ENCODE measurements around the gene KLHL35. TPM values are rescaled to one million over a fixed set of nuclear protein-coding genes. Genes with fewer than 3 reads are reported as not detected.

KLHL35 gene
- total RNA-seq, 4 donors from 2014 or later: 0.97 to 5.1 (median 2.1) TPM

DNA sequence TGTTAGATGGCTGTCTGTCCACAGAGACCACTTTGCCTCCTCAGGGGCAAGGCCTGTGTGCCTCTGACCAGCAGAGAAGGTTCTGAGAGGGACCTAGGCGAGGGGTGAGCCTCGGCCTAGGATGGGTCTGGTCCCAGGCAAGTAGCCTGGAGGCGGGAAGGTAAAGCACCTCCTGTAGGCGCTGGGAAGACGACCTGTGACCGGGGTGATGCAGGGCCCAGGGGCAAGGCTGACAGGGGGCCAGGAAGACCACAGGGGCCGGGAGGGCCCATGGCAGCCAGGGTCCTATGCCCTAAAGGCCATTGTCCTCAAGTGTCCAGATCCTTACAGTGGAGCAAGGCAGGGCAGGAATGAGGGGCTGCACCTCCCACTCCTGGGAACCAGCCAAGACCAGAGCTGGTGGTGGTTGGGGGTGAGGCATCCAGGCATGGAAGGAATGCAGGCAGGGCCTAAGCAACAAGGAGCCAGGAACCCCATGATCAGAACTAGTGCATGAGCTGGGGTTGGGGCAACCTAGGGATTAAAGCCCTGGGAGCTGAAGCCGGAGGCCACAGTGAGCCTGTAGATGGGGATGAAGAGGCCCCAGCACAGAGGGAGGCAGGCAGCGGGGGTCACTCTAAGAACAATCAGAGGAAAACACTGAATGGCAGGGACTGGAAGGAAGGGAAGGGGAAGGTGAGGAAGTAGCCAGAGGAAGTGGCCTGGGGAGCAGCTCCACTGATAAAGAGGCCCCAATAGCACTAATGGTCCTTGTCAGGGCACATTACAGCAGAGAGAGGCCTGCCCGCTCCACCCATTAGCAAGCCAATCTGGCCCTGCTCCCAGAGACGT lies 32.9 kb upstream of the KLHL35 start:
- TF ChIP-seq, protein P1, sequence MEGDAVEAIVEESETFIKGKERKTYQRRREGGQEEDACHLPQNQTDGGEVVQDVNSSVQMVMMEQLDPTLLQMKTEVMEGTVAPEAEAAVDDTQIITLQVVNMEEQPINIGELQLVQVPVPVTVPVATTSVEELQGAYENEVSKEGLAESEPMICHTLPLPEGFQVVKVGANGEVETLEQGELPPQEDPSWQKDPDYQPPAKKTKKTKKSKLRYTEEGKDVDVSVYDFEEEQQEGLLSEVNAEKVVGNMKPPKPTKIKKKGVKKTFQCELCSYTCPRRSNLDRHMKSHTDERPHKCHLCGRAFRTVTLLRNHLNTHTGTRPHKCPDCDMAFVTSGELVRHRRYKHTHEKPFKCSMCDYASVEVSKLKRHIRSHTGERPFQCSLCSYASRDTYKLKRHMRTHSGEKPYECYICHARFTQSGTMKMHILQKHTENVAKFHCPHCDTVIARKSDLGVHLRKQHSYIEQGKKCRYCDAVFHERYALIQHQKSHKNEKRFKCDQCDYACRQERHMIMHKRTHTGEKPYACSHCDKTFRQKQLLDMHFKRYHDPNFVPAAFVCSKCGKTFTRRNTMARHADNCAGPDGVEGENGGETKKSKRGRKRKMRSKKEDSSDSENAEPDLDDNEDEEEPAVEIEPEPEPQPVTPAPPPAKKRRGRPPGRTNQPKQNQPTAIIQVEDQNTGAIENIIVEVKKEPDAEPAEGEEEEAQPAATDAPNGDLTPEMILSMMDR (IDR thresholded peaks at IDR 0.05): no peak
- TF ChIP-seq EP300 (IDR thresholded peaks at IDR 0.05) (no peak), POLR2AphosphoS5 (IDR thresholded peaks at IDR 0.05) (no peak), POLR2A (IDR thresholded peaks at IDR 0.05) (no peak)
- no peak for DNase-seq (ENCODE audit: low spot score in 2 of 2)
- Histone ChIP-seq H3K36me3 (no peaks in the 10 kb centered on the region), H3K9me3 (no peaks in the 10 kb centered on the region), H3K27me3 (no peaks in the 10 kb centered on the region), H3K4me3 (no peak overlapping the region), H3K27ac (no peak overlapping the region), H3K4me1 (peaks cover 24% of the 10 kb centered on the region)
- 85% methylated on average over 8 of the region's 11 CpGs for WGBS

DNA sequence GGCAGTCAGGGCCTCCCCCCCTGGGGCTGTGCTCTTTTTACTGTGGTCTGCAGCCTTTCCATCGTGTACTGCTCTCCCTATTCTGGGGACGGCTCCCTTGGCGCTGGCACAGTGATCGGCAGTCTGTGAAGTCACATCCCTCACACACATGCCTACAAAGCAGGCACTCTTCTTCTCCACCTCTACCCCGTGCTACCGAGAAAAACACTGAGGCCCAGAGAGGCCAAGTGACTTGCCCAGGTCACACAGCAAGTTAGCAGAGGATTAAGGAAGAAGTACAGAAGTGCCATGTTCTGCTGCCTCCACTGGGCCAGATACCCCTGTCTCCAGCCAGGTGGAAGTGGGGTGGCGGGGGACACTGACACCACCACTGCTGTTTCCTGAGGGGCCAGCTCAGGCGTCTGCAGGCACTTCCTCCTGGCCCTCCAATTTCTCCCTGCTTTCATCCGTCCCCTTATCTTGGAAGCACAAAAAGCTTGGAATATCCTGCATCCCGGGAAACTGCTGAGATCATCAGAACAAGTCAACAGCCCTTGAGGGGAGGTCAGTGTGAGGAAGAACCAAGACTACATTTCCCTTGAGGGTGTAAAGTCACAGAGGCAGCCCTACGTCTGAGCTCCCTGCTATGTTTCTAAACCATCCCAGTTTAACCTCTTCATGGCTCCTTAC lies 30.2 kb upstream of the KLHL35 start:
- TF ChIP-seq POLR2AphosphoS5 (IDR thresholded peaks at IDR 0.05) (no peak), EP300 (IDR thresholded peaks at IDR 0.05) (no peak), POLR2A (IDR thresholded peaks at IDR 0.05) (no peak)
- TF ChIP-seq, protein P1 (IDR thresholded peaks at IDR 0.05): no peak
- Histone ChIP-seq H3K4me1 (peaks cover 14% of the 10 kb centered on the region), H3K27me3 (no peaks in the 10 kb centered on the region), H3K4me3 (no peak overlapping the region), H3K36me3 (no peaks in the 10 kb centered on the region), H3K27ac (no peak overlapping the region), H3K9me3 (no peaks in the 10 kb centered on the region)
- DNase-seq (ENCODE audit: low spot score in 2 of 2): no peak
- 66% methylated on average over 9 of the region's 11 CpGs for WGBS

DNA sequence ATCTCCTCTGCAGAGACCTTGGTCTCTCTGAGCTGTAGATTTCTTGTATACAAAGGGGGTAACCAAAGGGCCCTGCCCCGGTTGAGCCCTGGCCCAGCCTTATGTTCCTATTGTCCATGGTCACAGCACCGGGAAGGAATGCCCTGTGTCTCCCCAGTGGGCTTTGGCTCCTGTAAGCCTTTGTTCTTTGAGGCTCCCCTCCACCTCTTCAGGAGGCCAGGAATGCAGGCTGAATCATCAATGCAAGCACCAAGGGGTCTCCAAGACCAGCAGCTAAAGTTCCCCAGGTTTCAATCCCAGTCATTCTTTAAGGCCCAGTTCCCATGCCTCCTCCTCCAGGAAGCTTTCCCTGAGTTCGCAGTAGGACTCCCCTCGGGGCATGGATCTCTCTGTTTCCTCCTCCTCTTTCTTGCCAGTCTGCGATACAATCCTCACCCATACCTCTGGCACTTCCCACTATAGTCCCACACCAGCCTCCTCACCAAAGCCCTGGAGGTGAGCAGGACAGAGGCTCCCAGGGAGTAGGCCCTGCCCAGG lies 29.2 kb upstream of the KLHL35 start:
- no peak overlapping the region for H3K27ac ChIP-seq
- H3K9me3 ChIP-seq: no peaks in the 10 kb centered on the region
- H3K36me3 ChIP-seq: no peaks in the 10 kb centered on the region
- DNase-seq (ENCODE audit: low spot score in 2 of 2): no peak
- H3K27me3 ChIP-seq: no peaks in the 10 kb centered on the region
- TF ChIP-seq POLR2A (IDR thresholded peaks at IDR 0.05): no peak
- TF ChIP-seq, protein P1 (IDR thresholded peaks at IDR 0.05): no peak
- no peak for TF ChIP-seq POLR2AphosphoS5 (IDR thresholded peaks at IDR 0.05)
- TF ChIP-seq EP300 (IDR thresholded peaks at IDR 0.05): no peak
- 87% methylated on average over 5 of the region's 5 CpGs for WGBS
- H3K4me1 ChIP-seq: peaks cover 14% of the 10 kb centered on the region
- no peak overlapping the region for H3K4me3 ChIP-seq

DNA sequence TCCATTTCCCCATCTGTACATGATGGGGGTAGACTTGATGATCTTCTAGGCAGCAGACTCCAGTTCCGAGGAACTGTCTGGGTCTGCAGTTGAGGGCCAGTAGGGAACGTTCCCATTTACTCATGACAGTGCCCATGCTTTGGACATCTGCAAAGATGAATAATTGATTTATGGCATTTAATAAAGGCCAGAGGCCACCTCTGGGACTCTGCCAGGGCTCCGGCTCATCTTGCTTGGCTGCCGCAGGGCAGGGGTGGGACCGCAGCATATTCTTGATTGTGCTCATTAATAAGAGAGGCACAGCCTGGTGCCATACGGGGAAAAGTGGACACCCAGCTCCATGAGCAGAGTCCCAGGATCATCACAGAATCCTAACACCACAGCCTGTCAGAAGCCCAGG lies 28.1 kb upstream of the KLHL35 start:
- 60% methylated on average over 1 of the region's 6 CpGs for WGBS
- no peak for DNase-seq (ENCODE audit: low spot score in 2 of 2)
- Histone ChIP-seq H3K9me3 (no peaks in the 10 kb centered on the region), H3K27me3 (no peaks in the 10 kb centered on the region), H3K4me3 (no peak overlapping the region), H3K4me1 (peaks cover 10% of the 10 kb centered on the region), H3K27ac (no peak overlapping the region), H3K36me3 (no peaks in the 10 kb centered on the region)
- no peak for TF ChIP-seq POLR2AphosphoS5 (IDR thresholded peaks at IDR 0.05)
- no peak for TF ChIP-seq POLR2A (IDR thresholded peaks at IDR 0.05)
- no peak for TF ChIP-seq EP300 (IDR thresholded peaks at IDR 0.05)
- TF ChIP-seq, protein P1 (IDR thresholded peaks at IDR 0.05): no peak

DNA sequence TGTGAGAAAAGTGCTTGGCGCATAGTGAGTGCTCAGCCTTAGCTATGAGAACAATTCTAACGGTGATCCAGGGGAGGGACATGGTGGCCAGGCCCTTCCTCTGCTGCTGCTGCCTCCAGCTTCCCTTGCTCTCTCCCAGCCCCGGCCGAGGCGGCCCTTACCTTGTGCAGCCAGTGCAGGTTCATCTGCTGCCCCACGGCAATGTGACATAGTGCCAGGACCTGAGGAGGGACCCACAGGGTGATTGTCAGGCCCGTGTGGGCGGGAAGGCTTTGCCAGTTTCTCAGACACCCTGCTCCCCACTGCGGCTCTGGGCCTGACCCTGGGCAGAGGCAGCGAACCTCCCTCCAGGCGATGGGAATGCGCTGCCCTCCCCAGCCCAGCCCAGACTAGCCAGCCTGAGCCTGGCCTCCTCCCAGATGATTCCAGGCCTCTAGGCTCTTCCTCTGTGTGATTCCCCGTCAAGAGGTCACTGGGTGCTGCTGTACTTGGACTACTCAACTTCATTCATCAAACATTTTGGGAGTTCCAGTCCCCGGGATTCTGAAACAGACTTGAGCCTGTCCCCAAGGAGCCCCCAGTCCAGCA lies 23.7 kb upstream of the KLHL35 start:
- no peak for TF ChIP-seq POLR2A (IDR thresholded peaks at IDR 0.05)
- Histone ChIP-seq H3K27ac (no peak overlapping the region), H3K27me3 (no peaks in the 10 kb centered on the region), H3K4me1 (peaks cover 3% of the 10 kb centered on the region), H3K9me3 (no peaks in the 10 kb centered on the region), H3K36me3 (no peaks in the 10 kb centered on the region), H3K4me3 (no peak overlapping the region)
- DNase-seq (ENCODE audit: low spot score in 2 of 2): no peak
- 68% methylated on average over 4 of the region's 14 CpGs for WGBS
